HTERT RPE-1 (cell line): ENCODE measurements around the gene CACNA1B.
"Not testable (repeated sequence)": the region's sequence is repeated elsewhere in the genome, so short reads cannot be mapped to it uniquely, and the experiment has no call there.

Experiments used
- in situ Hi-C: fragments of 300-500 bp; cut with MboI; formaldehyde crosslinking; loops from 4 replicates; pipeline ENCODE4 v1.14.3; 2020; ENCODE audit warnings: low sequenced_read_pairs

The CACNA1B gene

DNA sequence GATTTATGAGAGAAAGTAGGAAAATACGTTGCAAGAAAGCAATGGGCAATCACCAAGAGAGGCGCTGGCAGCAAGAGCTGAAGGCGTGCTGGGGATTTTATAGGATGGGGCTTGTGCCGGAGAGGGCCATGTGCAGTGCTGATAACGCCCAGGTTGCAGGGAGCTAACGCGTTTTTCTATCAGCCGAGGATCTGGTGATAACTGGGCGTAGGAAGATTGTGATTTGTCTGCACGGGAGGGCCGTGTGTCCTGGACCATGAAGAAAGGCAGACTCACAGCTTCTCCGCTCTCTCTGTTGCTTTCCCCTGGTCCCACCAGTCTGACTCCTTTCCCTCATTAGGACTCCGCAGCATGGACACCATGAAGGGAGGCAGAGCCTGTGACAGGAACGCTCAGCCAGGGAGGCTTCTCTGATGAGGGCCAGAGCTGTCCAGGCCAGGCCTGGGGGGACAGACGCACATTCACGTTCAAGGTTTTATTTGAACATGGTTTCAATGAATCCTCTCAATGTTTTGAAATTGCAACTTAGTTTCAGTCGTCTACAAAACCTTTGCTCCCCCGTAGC, 11.9 kb upstream of the CACNA1B start:
- in situ Hi-C loops = no loop called here

DNA sequence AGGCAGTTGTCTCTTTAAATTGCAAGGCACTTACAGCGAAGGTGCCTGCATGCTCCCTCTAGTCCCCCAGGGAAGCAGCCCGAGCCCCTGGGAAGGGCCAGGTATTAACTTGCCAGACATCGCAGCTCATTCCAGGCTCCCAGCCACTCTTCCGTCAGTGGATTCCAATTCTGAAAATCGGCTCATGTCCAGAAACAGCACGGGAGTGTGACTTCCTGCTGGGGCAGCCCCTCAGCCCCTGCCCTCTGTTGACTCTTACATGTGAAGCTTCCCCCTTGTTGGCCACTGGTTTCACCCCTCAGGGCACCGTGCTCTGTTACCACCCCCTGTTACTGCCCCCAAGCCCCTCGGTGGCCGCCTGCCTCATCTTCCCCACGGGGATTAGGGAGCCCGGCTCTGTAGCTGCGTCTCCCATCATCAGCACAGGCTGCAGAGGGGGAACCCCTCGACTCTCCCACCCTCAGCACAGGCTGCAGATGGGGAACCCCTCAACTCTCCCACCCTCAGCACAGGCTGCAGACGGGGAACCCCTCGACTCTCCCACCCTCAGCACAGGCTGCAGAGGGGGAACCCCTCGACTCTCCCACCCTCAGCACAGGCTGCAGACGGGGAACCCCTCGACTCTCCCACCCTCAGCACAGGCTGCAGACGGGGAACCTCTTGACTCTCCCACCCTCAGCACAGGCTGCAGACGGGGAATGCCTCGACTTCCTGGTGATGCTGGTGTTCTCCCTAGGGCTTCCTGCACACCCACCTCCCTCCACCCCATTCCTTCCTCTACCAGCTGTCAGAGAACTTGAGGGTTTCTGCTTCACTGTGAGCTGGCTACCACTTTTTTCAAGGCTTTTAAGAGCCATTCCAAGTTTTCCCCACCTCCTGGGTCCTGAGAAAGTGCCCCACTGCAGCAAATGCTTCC, 11.1 kb upstream of the CACNA1B start:
- in situ Hi-C loops = no loop called here

DNA sequence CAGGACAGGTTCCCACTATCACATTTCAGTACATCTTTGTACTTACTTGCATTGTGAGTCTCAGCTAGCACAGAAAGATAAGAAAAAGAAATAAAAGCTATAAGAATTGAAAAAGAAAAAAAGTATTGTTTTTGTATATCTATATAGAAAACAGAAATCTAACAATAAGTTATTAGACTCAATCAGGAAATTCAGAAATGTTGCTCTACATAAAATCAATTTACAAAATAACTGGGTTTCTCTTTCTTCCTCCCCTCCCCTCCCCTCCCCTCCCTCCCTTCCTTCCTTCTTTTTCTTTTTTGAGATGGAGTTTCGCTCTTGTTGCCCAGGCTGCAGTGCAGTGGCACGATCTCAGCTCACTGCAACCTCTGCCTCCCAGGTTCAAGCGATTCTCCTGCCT, 7.2 kb upstream of the CACNA1B start:
- in situ Hi-C loops = no loop called here

DNA sequence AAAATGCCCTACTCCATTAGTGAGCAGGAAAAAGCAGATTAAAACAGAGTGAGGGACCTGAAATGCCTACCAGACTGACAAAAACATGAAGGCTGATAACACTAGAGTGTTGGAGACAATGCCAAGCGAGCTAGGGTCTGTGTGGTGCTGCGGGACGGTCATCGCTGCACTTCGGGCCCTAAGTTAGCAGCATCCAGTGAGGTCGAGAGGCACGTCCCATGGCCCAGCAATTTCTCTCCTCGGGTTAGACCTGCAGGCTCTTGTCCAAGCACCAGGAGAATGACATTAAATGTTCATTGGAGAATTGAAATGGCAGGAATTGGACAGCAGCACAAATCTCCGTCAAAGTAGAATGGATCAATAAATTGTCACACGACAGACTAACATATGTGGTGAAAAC, 5.3 kb upstream of the CACNA1B start:
- in situ Hi-C loops = no loop called here

DNA sequence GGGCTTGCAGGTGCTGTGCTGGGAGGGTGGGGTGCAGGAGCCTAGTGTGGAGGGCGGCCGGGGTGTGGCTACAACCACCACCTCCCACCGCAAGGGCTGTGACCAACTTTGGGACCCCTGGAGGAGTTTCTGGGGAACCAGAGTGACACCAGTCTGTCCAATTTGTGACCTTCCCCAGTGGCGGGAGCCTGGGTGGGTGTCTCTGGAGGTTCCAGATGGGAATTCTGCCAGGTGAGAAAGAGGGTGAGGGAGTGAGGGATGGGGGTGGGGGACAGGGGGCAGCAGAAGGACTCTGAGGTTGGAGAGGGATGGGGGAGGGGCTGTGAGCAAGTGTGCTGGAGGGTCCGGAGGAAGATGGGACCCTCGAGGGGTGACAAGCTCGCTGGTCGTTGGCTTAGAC, 4.2 kb upstream of the CACNA1B start:
- in situ Hi-C loops = no loop called here

DNA sequence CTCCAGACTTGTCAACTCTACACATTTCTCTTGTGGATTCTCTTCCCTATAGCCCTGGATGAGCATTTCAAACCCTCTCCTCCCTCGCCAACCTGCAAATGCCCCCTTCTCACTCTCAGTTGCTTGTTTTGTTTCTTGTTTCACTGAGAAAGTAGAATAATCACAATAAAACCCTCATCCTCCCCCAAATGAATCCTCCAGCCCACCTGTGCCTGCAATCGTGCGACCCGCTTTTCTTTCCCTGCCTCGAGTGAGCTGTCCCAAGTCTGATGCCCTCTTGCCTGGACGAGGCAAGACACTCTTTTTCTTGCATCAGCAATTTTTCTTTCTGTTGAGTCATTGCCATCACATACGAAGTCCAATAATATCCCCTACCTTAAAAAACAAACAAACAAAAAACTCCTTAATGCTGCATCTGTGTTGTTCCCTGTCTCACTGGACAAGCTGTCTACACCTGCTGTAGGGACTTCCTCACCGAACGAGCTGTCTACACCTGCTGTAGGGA, 3.7 kb upstream of the CACNA1B start:
- in situ Hi-C loops = no loop called here

DNA sequence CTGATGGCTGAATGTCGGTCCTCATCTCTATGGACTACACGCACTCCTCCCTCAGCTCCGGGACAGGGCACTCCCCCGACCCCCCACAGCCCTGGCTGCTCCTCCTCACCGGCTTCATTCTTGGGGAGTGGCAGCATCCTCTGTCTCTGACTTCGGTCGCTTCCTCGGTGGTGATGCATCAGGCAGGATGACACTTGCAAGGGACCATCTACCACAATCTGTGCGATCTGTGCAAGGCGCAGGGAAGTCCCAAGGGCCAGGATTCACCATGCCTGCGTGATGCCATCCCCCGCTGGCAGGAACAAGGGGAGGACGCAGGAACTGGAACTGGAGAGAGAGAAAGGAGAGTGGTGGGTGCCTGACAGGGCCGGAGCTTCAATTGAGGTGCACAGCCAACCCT, 2.2 kb upstream of the CACNA1B start:
- in situ Hi-C loops = no loop called here

DNA sequence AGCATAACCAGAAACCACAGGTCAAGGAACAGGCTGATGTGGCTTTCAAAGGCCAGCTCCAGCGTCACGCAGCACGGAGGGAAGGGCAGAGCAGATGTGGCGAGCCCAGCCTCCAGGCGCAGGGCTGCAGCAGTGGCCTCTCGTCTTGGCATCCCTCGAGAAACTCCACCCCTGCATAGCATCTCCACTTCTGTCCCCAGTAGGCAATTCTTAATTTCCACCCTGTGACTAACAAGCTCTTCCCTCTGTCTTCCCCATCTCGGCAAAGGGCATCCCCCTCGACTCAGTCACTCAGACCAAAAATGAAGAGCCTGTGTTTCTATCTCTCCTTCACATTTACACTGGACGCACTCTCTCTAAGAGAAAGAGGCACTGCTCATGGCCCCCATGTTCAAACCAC, 1.7 kb upstream of the CACNA1B start:
- in situ Hi-C loops = no loop called here

DNA sequence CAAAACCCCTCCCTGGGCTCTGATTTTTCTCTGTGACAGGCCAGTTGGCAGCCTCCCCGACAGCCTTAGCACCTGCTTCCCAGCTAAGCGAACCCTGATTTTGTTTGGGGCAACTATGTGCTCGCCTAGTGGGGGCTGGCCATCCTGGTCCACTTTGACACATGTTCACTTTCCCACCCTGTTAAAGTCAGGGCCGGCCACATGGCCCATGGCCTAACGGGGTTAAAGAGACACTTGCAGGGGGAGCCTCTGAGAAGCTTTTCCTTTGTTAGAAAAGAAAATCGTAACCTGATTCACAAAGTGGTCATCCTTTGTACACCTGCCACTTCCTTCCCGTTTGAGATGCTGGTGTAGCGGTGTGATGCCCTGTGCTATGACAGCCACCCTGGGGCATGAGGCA, 1.3 kb upstream of the CACNA1B start:
- in situ Hi-C loops = no loop called here

DNA sequence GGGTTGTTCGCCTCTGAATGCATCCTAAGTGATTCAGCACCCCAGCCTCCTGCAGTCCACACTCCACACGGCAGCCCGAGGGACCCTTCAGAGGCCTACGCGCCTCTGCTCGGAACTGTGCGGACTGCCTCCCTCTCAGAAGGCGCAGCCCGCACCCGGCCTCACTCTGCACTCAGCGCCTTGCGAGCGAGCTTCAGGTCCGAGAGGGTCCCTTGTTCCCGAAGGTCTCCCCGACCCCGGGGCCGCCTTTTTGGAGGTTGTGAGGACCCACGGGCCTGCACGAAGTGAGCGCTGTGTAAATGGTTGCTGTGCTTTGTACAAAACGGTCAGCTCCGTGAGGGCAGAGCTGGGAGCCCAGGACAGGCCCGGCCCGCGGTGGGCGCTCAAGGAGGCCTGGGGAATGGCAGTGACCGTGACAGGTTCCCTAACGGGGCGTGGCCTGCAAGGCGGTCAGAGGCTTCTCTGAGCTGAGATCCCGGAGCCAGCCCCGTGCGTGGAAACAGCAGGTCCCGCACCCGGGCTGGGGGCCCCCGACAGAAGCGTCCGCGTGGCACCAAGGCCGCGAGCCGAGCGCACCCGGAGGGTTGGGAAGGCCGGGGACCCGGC, 698 bp upstream of the CACNA1B start:
- in situ Hi-C loops = no loop called here

DNA sequence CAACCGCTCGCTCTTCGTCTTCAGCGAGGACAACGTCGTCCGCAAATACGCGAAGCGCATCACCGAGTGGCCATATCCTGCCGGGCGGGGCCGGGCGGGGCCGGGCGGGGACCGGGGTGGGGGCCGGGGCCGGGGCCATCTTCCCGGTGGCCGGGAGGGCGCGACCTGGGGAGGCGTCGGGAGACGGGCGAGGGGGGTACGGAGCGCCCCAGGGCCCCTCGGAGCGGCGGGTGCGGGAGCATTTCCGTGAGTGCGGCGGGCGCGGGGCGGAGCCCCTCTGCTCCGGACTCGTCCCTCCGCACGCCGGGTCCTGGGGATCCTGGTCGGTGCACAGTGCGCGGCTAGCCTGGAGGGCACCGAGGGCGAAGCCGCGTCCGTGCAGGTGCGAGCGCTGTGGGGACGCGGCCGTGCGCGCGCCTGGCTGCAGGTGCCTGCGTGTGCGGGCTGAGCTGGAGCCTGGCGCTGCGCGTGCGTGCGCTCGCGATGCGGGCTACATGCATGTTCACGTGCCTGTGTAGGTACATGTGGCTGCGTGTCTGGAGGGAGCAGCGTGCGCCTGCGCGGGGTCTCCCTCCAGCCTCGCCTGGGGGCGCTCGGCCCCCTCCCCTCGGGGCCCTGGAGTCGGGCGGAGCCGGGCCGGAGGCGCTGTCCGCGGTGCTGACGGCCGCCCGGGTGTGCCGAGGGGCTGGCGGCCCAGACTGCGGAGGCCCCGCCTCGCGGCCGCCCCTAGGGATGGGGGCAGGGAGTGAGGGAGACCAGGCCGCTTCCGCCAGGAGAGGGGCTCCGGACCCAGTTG, 762 bp downstream of the CACNA1B start:
- in situ Hi-C loops = no loop called here

DNA sequence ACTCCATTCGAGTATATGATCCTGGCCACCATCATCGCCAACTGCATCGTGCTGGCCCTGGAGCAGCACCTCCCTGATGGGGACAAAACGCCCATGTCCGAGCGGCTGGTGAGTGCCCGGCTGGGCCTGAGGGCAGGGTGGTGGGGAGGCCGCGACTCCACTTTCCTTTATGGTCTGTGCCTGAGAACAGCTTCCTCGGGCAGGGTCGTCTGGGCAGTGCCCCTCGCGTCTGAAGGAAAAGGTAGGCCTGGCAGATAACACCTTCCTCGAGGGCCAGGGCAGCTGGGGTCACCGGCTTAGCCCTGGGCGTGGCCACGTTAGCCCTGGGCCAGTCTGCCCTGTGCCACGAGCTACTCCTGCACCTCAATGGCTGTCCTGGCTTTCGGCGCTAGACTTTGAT, 1.5 kb downstream of the CACNA1B start:
- in situ Hi-C loops = no loop called here

DNA sequence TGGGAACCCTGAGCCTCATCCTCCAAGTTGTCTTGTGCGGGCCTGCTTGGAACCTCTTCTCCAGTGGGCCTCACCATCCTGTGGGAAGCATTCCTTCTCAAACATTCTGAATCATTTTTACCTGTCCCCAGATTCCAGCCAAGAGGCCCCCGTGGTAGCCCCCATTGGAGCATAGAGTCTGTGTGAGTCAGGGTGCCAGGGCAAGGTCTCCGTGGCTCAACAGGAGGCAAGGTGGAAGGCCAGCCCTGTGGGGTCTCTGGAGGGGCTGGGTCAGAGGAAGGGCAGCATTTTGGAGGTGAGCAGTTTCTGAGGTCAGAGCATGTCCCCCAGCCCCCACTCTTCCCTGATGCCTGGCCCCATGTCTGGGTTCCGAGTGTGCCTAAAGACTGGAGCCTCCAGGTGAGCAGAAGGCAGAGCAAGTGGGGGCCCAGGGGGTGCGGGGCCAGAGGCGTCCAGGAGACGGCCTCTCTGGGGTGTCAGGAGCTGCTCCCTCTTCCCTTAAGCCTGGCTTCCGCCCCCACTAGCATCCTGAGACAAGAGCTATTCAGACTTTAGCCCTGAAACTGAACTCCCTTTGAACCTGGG, 2.1 kb downstream of the CACNA1B start:
- in situ Hi-C loops = no loop called here

DNA sequence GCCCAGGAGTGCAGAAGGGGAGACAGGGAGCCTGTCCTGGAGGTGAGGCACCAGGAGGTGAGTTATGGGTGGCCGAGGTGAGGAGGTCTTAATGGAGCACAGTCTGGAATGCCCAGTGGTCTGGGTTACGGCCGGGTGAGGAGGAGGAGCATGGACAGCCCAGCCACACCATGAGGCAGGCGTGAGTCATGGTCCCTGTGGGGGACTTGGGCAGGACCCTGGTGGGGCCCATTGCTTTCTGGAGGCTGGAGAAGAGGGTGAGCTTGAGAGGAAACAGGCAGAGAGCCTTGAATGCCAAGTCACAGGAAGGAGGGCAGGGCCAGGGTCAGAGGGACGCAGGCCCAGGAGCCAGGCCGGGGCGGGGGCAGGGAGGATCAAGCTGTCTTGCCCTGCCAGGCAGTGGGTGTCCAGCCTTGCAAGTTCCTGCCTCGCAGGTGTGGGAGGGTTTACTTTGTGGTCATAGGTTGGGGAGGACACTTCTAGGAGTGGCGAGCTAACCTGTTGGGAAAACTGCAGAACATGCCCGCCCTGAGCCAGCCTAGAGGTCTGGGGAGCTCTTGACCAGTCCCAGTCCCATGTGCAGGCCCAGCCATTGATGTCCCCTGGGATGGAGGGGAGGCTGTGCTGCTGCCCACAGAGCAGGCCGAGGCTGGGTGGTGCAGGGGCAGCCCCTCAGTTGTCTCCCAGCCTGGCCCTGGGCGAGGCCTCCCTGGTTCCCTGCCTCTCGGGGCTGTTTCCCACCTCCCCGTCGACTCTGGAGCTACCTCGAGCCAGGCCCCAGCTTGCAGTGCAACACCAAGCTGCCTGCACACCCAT, 2.8 kb downstream of the CACNA1B start:
- in situ Hi-C loops = no loop called here

DNA sequence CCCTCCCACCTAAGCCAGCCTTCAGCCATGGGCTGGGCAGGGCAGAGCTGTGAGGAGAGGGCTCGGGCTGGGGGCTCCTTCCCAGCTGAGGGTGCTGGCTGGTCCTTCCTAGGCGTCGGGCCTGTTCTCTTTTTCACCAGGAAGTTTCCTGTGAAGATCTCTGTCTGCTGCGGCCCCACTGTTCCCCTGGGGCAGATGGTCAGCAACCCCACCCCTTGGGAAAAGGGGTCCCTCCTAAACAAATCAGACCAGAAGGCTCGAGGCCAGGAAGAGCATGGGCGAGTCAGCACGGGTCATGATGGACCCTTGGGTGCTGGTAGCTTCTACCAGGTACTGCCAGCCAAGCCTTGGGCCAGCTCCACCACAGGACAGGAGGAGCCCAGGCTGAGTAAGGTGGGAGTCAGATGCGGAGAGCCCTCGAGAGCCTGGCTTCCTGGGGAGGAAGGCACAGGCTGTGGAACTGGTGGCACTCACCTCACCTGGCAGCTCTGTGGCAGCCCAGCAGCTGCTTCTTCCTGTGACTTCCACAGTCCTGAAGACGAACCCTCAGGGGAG, 3.5 kb downstream of the CACNA1B start:
- in situ Hi-C loops = no loop called here

DNA sequence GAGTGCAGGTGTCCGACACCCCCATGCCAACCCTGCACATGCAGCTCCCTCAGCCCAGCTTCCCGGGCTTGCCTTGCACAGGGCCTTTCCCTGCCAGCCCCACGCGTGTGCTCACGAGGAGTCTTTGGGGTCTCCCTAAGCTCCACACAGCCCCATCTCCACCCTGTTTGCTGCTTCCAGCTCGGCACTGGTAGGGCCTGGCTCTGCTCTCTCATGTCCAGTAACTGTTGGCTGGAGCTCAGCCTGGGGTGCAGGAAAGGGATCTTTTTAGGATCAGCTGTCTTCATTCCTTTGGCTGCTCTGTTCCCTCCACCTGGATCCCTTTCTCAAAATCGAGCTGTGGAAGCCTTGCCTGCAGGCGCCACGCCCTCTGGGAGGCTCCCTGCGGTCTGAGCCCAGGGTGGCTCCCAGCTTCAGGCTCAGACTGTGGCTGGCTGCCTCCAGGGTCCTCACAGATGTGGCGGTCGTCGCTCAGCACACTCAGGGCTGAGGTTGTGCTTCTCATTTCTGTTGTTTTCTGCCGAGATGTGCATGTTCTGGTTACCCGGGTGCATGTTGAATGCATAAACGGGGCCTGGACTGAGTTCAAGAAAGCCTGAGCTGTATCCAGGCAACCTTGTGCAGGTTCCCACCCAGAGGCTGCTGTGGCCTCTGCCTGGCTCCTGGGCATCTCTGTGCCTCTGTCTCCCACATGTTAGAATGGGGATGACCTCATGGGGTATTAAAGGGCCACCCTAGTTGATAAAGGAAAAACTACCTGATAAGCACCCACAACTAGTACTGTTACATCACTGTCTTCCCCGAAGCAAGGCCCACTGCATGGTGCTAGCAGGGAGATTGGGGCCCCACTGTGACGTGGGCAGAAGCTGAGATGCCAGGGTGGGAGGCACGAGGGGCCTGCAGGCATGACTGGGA, 4.3 kb downstream of the CACNA1B start:
- in situ Hi-C loops = no loop called here

DNA sequence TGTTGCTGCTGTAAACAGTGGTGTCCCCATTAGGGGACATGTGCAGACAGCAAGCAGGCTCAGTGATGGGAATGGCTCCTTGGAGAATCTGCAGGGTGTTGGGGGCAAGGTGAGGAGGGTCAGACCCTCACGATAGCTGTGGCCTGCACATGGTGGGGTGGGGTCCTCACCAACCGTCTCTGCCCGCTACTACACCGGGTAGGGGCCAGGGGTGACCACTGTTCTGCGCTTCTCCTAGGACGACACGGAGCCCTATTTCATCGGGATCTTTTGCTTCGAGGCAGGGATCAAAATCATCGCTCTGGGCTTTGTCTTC, 4.9 kb downstream of the CACNA1B start:
- in situ Hi-C loops = no loop called here

DNA sequence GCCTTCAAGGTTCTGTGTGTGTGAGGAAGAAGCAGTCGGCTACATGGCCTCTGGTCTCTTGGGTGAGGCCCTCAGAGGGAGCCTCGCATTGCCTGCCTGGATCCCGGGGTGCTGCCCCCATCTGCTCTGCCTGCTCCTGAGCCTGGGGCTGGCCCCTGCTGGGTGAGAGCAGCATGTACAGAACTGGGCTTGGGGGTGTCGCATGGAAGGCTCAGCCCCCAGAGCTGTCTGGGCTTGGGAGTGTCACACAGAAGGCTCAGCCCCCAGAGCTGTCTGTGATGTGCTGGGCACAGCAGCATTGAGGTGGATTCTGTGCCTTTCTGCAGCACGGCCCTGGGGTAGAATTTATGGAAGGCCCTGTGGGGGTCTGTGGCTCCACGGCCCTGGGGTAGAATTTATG, 6.4 kb downstream of the CACNA1B start:
- in situ Hi-C loops = not testable (repeated sequence)

DNA sequence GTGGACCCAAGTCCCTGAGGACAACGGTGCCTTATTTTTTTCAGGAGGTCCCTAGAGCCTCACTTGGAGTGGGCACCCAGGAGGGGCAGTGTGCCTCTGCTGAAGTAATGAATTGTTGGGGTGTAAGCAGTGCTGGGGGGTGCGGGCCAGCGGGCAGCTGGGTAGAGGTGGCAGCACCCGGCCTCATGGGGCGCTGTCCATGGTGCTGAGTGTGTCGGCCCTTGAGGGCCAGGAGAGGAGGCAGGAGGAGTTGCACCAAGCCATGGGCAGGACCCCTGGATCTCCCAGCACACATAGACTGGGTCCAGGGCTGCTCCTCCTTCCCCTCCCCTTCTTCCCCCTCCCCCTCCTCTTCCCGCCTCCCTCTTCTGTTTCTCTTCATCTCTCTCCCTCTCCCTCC, 7.0 kb downstream of the CACNA1B start:
- in situ Hi-C loops = not testable (repeated sequence)
